K562 (cell line): Measurements from ENCODE around the gene ZNHIT3. TPM values are rescaled to one million over a fixed set of nuclear protein-coding genes. Genes with fewer than 3 reads are reported as not detected.

Experiments used
- ATAC-seq: fragments of 200-7000 bp; cut with Tn5 transposase; 3 replicates; pipeline ENCODE4 v1.9.1; 2020; ENCODE audit warnings: moderate library complexity
- BruUV-seq: library from RNA; stranded (reverse); fragments of 400-500 nt; replicated peaks from 2 replicates; lab custom pipeline; 2021; lab: Mats Ljungman, UMichigan
- CTCF ChIA-PET: fragments of 300-600 bp; formaldehyde crosslinking; extraction: SDS; loops from one replicate; lab custom pipeline; 2021; ENCODE audit warnings: low intra/inter-chr PET ratio; lab: Yijun Ruan, JAX
- POLR2A ChIA-PET: fragments of 300-600, 350-650 bp; sonication (Branson Sonifier 250); formaldehyde crosslinking; extraction: SDS; loops from one replicate; lab custom pipeline; 2021; ENCODE audit warnings: antibody characterized with exemption, inconsistent platforms; lab: Yijun Ruan, JAX
- DNase-seq, 4 experiments: peaks; one replicate each; pipeline versions ENCODE4 v3.0.0 to v3.0.0-alpha.2; 2011 to 2018; ENCODE audit warnings: low spot score in 3 of 4, mixed read lengths in 3 of 4; ENCODE audit errors: extremely low read depth in 1 of 4
- FAIRE-seq: peaks from 2 replicates; lab custom pipeline; 2011; peaks lifted over from hg19 to GRCh38; lab: Jason Lieb, UNC
- H2AFZ ChIP-seq: 2 replicates; pipeline ENCODE4 v1.6.0; 2011; ENCODE audit warnings: low read depth, low read length, control low read depth, inconsistent platforms
- H3K27ac ChIP-seq: fragments of 200-600 bp; 3 replicates; pipeline ENCODE4 v1.8.0; 2011; ENCODE audit warnings: low read depth, mild to moderate bottlenecking, control low read depth, inconsistent platforms, low read length, moderate library complexity, mixed read lengths; ENCODE audit errors: extremely low read depth
- H3K27me3 ChIP-seq, 2 experiments: fragments of 300-600 bp in 1 of 2; 2 replicates in 1 of 2; 3 replicates in 1 of 2; pipeline versions ENCODE4 v1.6.0 to v1.8.0; 2011; ENCODE audit warnings: inconsistent platforms in 2 of 2, low read length in 2 of 2, mild to moderate bottlenecking in 1 of 2, mixed read lengths in 1 of 2, moderate library complexity in 1 of 2; ENCODE audit not compliant: control insufficient read depth in 2 of 2, insufficient read depth in 2 of 2
- H3K36me3 ChIP-seq: fragments of 300-600 bp; 3 replicates; pipeline ENCODE4 v1.8.0; 2011; ENCODE audit warnings: mild to moderate bottlenecking, low read length, inconsistent platforms; ENCODE audit not compliant: control insufficient read depth, insufficient read depth
- H3K4me1 ChIP-seq, 2 experiments: fragments of 200-600 bp in 1 of 2; replicated peaks in 1 of 2; 2 replicates in 1 of 2; 3 replicates in 1 of 2; pipeline versions ENCODE4 v1.5.1 to v1.8.0; 2011; ENCODE audit warnings: inconsistent platforms in 2 of 2, low read length in 2 of 2, mild to moderate bottlenecking in 1 of 2, mixed read lengths in 1 of 2, moderate library complexity in 1 of 2; ENCODE audit not compliant: control insufficient read depth in 2 of 2, insufficient read depth in 2 of 2
- H3K4me2 ChIP-seq: 2 replicates; pipeline ENCODE4 v1.6.1; 2011; ENCODE audit warnings: low read length, control low read depth, inconsistent platforms, mixed read lengths; ENCODE audit not compliant: insufficient read depth
- H3K4me3 ChIP-seq: fragments of 200-600 bp; sonication (generic), shearing (Covaris generic); 2 replicates; pipeline ENCODE4 v1.5.1; 2016; ENCODE audit warnings: control low read depth, inconsistent platforms
- H3K79me2 ChIP-seq: fragments of 200-600 bp; 3 replicates; pipeline ENCODE4 v1.8.0; 2011; ENCODE audit warnings: low read length, inconsistent platforms; ENCODE audit not compliant: control insufficient read depth, insufficient read depth
- H3K9ac ChIP-seq, 2 experiments: 2 replicates each; pipeline versions ENCODE4 v1.6.0 to v1.6.1; 2011; ENCODE audit warnings: low read depth in 2 of 2, low read length in 2 of 2, control low read depth in 1 of 2, inconsistent platforms in 1 of 2, mild to moderate bottlenecking in 1 of 2, mixed read lengths in 1 of 2; ENCODE audit not compliant: insufficient read depth in 1 of 2
- H3K9me1 ChIP-seq: one replicate; pipeline ENCODE4 v1.6.0; 2011; ENCODE audit warnings: inconsistent platforms, mild to moderate bottlenecking, low read length, moderate library complexity; ENCODE audit not compliant: control insufficient read depth, insufficient read depth
- H3K9me3 ChIP-seq: replicated peaks from 2 replicates; pipeline ENCODE4 v1.5.1; 2011; ENCODE audit warnings: low read depth, low read length, inconsistent platforms; ENCODE audit not compliant: control insufficient read depth, insufficient read depth
- H4K20me1 ChIP-seq: replicated peaks from 2 replicates; pipeline ENCODE4 v1.6.1; 2011; ENCODE audit warnings: low read length, inconsistent platforms, mixed read lengths; ENCODE audit not compliant: control insufficient read depth, insufficient read depth
- EWSR1 ChIP-seq: fragments of 450-650 bp; IDR thresholded peaks from 2 replicates; pipeline ENCODE4 v1.6.1; 2018; ENCODE audit warnings: borderline replicate concordance, mild to moderate bottlenecking, low read depth, moderate library complexity; ENCODE audit not compliant: partially characterized antibody
- GABPB1 ChIP-seq: sonication (generic); formaldehyde crosslinking; IDR thresholded peaks from 2 replicates; pipeline ENCODE4 v1.8.0; 2022; ENCODE audit warnings: mild to moderate bottlenecking, missing genetic modification reagents
- MTA3 ChIP-seq: fragments of 450-650 bp; formaldehyde crosslinking; IDR thresholded peaks from 2 replicates; pipeline ENCODE4 v1.6.1; 2017; ENCODE audit warnings: mild to moderate bottlenecking, borderline replicate concordance
- NCOA4 ChIP-seq: fragments of 450-650 bp; IDR thresholded peaks from 2 replicates; pipeline ENCODE4 v1.6.1; 2018; ENCODE audit warnings: mild to moderate bottlenecking; ENCODE audit not compliant: partially characterized antibody
- RAD21 ChIP-seq, 2 experiments: fragments of 250-450 bp in 1 of 2; fragments of 450-650 bp in 1 of 2; sonication (Bioruptor Pico) in 1 of 2; formaldehyde crosslinking in 1 of 2; IDR thresholded peaks in 1 of 2; conservative IDR thresholded peaks in 1 of 2; 2 replicates each; pipeline versions ENCODE4 v1.4.0 to v1.8.0; 2020 to 2022; ENCODE audit warnings: mild to moderate bottlenecking in 2 of 2, moderate library complexity in 1 of 2
- RAD51 ChIP-seq: fragments of 450-650 bp; IDR thresholded peaks from 2 replicates; pipeline ENCODE4 v1.7.1; 2016; ENCODE audit warnings: low read depth, mild to moderate bottlenecking, borderline replicate concordance
- SP2 ChIP-seq: IDR thresholded peaks from 2 replicates; pipeline ENCODE4 v1.6.1; 2011; ENCODE audit warnings: mild to moderate bottlenecking, low read depth, low read length, moderate library complexity; ENCODE audit not compliant: poor library complexity, severe bottlenecking; ENCODE audit errors: extremely low read depth
- SRSF7 ChIP-seq: fragments of 200-400 bp; formaldehyde crosslinking; optimal IDR thresholded peaks from 2 replicates; pipeline ENCODE3; 2017; ENCODE audit warnings: mild to moderate bottlenecking, low read depth, low read length
- ZFX ChIP-seq: sonication (generic); formaldehyde crosslinking; IDR thresholded peaks from 2 replicates; pipeline ENCODE4 v1.8.0; 2022; ENCODE audit warnings: mild to moderate bottlenecking, missing genetic modification reagents, moderate library complexity
- ZNF584 ChIP-seq: fragments of 200-800 bp; sonication (Bioruptor generic); IDR thresholded peaks from 2 replicates; pipeline ENCODE4 v1.6.1; 2016; ENCODE audit warnings: low read depth, mild to moderate bottlenecking, missing genetic modification characterization, missing compliant biosample characterization
- WGBS: fragments of 100-300 bp; shearing (Covaris generic); methylation state at CpG from one replicate; pipeline ENCODE4 v1.1.6; 2016; ENCODE audit warnings: low coverage, mixed read lengths; ENCODE audit not compliant: insufficient coverage; ENCODE audit errors: missing lambda C conversion rate; 5-methylcytosine and 5-hydroxymethylcytosine counted together
- in situ Hi-C: fragments of 300-500 bp; cut with MboI; formaldehyde crosslinking; loops from 4 replicates; pipeline ENCODE4 v1.15.0; 2018; ENCODE audit warnings: inconsistent platforms, mixed read lengths
- intact Hi-C: fragments of 100-400 bp; cut with micrococcal nuclease; formaldehyde crosslinking; loops from 2 replicates; pipeline ENCODE4 v1.14.2; 2022
- polyA plus RNA-seq, 8 experiments: library from polyadenylated mRNA; depleted of rRNA in 4 of 8; stranded (reverse) in 5 of 8; unstranded in 3 of 8; fragments of >200 nt; fragmentation: Nextera tagmentation in 2 of 8; fragmentation: Illumina TruSeq in 1 of 8; extraction: Ambion mirVana in 2 of 8; extraction: Trizol in 1 of 8; gene quantifications; 2 replicates each; pipeline versions ENCODE4 v1.2.1 to v1.2.3, GENCODE V29; 2011 to 2014; ENCODE audit warnings: inconsistent platforms in 1 of 8, missing spikeins in 1 of 8
- total RNA-seq, 7 experiments: library from RNA; depleted of rRNA in 6 of 7; stranded (reverse); fragments of >200 nt in 6 of 7; fragmentation: Illumina TruSeq in 2 of 7; extraction: Trizol in 2 of 7; gene quantifications; 2 replicates each; pipeline versions ENCODE4 v1.2.1 to v1.2.3, GENCODE V29; 2011 to 2021; ENCODE audit warnings: low replicate concordance in 1 of 7

Gene ZNHIT3
- total and polyA plus RNA-seq, 9 of the 15 experiments (the other 6 are each of a cell fraction or from before 2014, with no cell fraction given) = 45.0 to 300 (median 88.4) TPM

DNA sequence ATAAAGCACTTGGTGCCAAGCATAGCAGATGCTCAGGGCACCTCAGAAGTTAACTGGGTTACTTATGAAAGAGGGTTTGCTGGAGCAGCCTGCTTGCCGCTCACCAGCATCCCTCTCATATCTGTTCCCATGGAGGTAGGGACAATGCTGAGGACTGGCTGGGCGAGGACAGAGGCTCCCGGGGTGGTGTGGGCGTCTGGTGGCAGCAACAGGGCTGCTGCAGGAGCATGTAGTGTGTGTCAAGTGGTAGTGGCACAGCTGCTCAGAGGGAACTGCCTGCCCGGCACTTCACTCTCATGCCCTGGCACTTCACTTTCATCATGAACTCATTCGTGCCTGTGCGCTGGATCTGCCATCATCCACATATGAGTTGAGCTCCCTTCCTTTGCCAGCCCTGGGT, 26.9 kb upstream of the ZNHIT3 start:
- intact Hi-C loops (no loop called here), in situ Hi-C loops (loop anchor here (25.0 kb wide), 1 partner anchor 97 kb away; no protein-coding TSS in a partner anchor)
- Histone ChIP-seq H3K79me2 (no peaks in the 10 kb centered on the region), H3K9me1 (no peaks in the 10 kb centered on the region), H3K4me1 (peaks cover 0 to 10% of the 10 kb centered on the region in 2 experiments; a peak in 2 of 5 replicates), H3K27ac (no peak overlapping the region), H4K20me1 (peaks cover 7% of the 10 kb centered on the region; the same call in 1 of the 2 replicates), H3K27me3 (peaks cover 0 to 24% of the 10 kb centered on the region in 2 experiments; a peak in 3 of 5 replicates), H2AFZ (no peak overlapping the region), H3K4me2 (no peak overlapping the region), H3K36me3 (no peaks in the 10 kb centered on the region), H3K9me3 (no peaks in the 10 kb centered on the region), H3K4me3 (no peak overlapping the region), H3K9ac (no peak overlapping the region)
- CTCF ChIA-PET = no interaction called here
- 0% methylated on average over 7 of the region's 7 CpGs for WGBS
- no peak for DNase-seq
- FAIRE-seq = no peak
- POLR2A ChIA-PET = interaction anchor here (0.7 kb wide), 1 partner anchor 23 kb away, joined by 3 read pairs; no protein-coding TSS in a partner anchor
- no TSS peak for BruUV-seq
- ATAC-seq = no peak
- TF ChIP-seq NCOA4 (no peak), SP2 (no peak), RAD51 (no peak), EWSR1 (no peak), ZNF584 (CRISPR knock-in tag) (no peak), RAD21 (CRISPR knock-in tag; conservative IDR thresholded peaks at IDR 0.05 in 1 of 2, IDR thresholded peaks at IDR 0.05 in 1 of 2) (no peak), GABPB1 (no peak), MTA3 (no peak), SRSF7 (no peak), ZFX (CRISPR knock-in tag) (no peak)
